Cardiac fibroblast (primary cell): ENCODE results near the gene STARD5.

ENCODE experiments used
- DNase-seq, 2 donors: peaks; one replicate each; pipeline versions ENCODE4 v3.0.0 to v3.0.0-alpha.2; 2010; ENCODE audit warnings: low read depth in 2 of 2
- H3K4me3 ChIP-seq, 2 donors: replicated peaks in 1 of 2; 1 replicate in 1 of 2; 2 replicates in 1 of 2; pipeline ENCODE4 v1.5.1; 2011; ENCODE audit warnings: low read depth in 2 of 2, low read length in 2 of 2, mild to moderate bottlenecking in 2 of 2, moderate library complexity in 1 of 2
- CTCF ChIP-seq: IDR thresholded peaks from one replicate; pipeline ENCODE4 v1.5.1; 2011; ENCODE audit warnings: low read depth, mild to moderate bottlenecking, low read length, inconsistent platforms

Gene STARD5

GRCh38 chr15:81276967-81277366 lies 47.0 kb downstream of the STARD5 start:
- H3K4me3 ChIP-seq = no peak overlapping the region
- DNase-seq = no peak
- TF ChIP-seq CTCF = no peak

GRCh38 chr15:81275711-81276392 lies 48.1 kb downstream of the STARD5 start:
- H3K4me3 ChIP-seq = no peak overlapping the region
- TF ChIP-seq CTCF = no peak
- DNase-seq = peak; percentile 27 to 78

- peak; percentile 89 for TF ChIP-seq CTCF
- no peak overlapping the region for H3K4me3 ChIP-seq
- peak; percentile 87 to 93 for DNase-seq
Observed at GRCh38 chr15:81274931-81275707, 48.8 kb downstream of the STARD5 start.

- DNase-seq = no peak
- TF ChIP-seq CTCF = no peak
- no peak overlapping the region for H3K4me3 ChIP-seq
Observed at GRCh38 chr15:81274255-81274654, 49.7 kb downstream of the STARD5 start.

GRCh38 chr15:81273855-81274254 lies 50.1 kb downstream of the STARD5 start:
- TF ChIP-seq CTCF = no peak
- no peak for DNase-seq
- H3K4me3 ChIP-seq = no peak overlapping the region

GRCh38 chr15:81273200-81273599 lies 50.7 kb downstream of the STARD5 start:
- TF ChIP-seq CTCF = no peak
- no peak overlapping the region for H3K4me3 ChIP-seq
- no peak for DNase-seq
